GM21786 (cell line): ENCODE measurements around the gene RPL38.
"Not testable (repeated sequence)": the region's sequence is repeated elsewhere in the genome, so short reads cannot be mapped to it uniquely, and the experiment has no call there.

ENCODE experiments used
- ATAC-seq: cut with Tn5 transposase; IDR thresholded peaks from one replicate; pipeline ENCODE4 v1.9.1; 2021; ENCODE audit not compliant: unreplicated experiment

The RPL38 gene

DNA sequence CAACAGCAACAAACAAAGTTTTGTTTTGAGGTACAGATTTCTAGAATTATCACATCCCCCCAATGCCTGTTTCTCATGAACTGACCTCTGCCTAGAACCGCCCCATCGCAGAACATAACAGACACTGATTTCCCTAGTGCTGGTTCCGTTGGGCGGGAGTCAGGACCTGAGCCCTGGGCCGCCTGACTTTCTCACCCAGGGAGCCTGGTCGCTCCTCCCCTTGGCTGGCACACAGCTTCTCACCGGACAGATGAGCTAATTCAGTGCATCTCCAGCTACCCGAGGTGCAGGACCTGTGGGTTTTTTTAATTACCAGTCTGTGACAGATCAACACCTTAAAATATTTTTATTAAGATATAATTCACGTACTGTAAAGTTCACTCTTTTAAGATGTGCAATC, 20.1 kb upstream of the RPL38 start:
- no peak for ATAC-seq

DNA sequence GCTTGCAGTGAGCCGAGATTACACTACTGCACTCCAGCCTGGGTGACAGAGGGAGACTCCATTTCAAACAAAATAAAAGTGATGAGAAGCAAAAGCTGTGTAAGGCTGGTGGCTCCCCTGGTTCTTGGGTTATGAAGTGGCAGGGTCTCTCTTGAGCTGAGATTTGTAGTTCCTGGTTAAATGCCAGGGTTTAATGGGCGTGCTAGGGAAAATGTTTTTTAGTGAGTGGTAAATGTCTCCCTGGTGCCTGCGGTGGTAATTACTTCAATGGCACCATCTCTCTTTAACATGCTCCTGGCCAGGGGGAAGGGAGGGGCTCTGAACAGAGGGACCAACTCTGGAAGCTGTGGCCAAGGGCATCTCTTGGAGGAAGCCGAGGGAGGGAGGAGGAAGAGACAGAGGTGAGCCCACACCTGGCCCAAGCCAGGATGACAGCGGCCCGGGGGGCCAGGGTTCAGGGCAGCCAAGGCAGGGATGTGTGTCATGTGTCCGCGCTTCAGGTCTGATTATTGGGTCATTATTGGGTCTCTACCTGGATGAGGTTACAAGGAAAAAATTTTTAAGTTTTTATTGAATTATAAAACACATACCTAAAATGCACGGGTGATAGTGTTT, 17.8 kb upstream of the RPL38 start:
- ATAC-seq: no peak

DNA sequence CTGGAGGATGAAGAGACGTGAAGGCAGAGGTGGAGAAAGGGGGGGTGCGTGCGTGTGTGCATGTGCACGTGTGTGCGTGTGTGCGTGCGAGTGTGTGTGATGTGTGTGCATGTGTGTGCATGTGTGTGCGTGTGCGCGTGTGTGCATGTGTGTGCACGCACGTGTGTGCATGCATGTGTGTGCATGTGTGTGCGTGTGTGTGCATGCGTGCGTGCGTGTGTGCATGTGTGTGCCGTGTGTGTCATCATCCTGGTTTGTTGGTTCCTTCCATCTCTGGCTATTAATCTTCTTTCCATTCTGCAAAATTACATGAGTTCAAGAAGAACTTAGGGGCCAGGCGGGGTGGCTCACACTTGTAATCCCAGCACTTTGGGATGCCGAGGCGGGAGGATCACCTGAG, 17.0 kb upstream of the RPL38 start:
- no peak for ATAC-seq

DNA sequence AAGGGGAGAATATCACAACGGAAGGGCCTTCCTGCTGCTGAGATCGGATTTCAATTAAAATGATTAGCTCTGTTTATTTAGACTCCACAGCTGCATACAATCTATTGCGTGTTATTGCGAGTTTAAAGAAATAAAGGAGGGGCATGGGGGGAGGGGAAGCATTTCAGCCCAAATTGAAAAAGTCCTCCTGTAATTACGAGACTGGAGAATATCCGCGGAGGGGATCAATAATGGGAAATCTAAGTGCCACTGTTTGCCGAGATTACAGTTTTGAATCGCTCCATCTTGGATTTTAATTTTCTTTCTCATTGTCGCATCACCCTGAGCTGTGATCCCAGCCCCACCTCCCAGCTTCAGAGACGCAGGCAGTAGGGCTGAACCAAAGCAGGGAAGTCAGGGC, 15.7 kb upstream of the RPL38 start:
- ATAC-seq: no peak

DNA sequence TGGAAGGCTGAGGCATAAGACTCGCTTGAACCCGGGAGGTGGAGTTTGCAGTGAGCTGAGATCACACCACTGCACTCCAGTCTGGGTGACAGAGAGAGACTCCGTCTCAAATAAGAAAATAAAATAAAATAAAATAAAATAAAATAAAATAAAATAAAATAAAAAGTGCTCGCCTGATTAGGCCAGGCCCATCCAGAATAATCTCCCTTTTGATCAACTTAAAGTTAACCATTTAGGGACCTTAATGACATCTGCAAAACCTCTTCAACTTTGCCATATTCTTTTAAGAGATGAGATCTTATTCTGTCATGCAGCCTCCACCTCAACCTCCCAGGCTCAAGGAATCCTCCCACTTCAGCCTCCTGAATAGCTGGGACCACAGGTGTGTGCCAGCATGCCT, 14.8 kb upstream of the RPL38 start:
- not testable (repeated sequence) for ATAC-seq

DNA sequence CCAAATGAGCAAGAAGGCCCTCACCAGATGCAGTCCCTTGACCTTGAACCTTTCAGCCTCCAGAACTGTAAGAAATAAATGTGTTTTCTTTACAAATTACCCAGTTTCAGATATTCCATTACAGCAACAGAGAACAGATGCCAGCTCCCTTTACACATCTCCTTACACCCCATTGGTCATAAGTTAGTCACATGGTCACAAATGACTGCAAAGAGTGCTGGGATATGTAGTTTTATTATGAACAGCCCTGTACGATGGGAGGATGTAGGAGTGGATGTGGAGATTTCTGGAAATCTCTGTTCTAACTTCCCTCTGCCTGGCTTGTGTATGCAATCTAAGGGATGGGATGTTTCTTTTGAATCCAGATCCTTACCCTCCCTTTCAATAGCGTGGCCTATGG, 13.3 kb upstream of the RPL38 start:
- peak; percentile 78 for ATAC-seq

DNA sequence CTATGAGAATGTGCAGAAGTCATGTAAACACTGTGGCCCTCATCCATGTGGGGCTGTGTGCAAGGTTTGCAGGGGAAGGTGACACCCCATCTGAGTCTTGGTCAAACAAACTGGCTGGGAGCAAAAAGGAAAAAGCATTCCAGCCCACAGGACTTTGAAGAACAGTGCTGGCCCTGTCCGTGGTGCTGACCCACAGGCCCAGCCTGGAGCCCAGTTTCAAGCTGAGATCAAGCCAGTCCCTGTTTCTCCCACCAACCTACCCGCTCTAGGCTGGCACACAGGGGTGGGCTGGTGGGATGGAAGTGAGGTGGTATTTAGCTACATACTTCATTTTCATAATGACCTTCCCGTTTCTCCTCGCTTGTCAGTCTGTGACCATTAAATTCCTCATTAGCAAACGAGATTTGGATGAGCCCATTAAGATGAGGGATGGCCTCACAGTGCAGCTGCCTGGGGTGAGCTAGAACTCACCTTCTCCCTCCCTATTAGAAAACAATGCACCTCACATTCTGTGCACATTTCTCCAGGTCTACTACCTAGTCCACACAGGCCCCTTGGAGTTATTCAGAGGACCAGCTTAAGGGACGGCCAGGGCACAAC, 12.6 kb upstream of the RPL38 start:
- ATAC-seq: no peak

DNA sequence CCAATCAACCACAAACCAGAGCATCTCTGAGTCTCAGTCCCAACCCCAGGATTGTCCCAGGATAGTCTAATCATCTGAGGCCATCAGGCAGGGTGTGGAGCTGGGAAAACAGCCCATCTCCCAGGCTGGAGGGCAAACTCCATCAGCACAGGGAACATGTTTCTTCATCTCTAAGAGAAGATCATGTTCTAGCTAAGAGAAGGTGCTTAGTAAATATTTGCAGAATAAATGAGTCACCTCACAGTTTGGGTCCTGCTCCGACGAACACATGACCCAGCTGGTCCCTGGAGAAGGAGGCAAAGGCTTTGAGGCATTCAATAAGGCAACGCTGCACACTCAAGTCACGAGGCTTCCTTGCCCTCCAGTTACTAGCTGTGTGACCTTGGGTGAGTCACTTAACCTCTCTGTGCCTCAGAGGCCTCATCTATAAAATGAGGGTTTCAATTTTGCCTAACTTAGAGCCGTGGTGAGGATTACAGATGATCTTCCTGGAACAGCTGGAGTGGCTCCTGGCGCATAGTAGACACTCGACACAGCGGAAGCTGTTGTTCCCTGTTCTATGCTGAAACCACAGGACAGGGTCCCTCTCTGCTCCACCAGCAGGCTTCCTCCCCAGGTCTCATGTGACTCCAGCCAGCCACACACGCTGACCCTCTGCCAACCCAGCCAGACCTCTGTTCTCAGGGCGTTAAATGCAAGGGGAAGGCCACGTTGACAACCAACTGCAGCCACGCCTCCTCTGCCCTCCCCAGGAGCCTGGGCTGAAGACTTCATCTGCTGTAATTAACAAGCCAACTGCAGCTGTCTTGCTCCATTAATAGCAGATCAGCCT, 10.3 kb upstream of the RPL38 start:
- ATAC-seq: no peak

DNA sequence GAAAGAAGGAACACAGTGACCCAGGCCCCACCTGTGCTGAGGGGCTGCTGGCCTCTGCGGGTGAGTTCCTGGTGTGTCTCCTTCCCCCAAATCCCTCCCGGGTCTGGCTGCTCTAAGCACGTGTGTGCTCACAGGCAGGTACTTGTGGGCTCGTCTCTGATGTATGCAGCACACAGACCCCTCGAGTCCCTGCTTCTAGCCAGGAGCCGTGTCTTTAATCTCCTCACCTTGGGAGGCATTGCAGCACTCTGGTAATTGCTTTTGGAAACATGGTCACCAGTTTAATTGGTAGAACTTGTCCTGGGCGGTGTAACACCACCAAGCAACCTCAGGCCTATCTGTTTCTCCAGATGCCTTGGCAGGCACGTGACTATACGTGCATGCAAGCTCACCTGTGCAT, 8.8 kb upstream of the RPL38 start:
- no peak for ATAC-seq

DNA sequence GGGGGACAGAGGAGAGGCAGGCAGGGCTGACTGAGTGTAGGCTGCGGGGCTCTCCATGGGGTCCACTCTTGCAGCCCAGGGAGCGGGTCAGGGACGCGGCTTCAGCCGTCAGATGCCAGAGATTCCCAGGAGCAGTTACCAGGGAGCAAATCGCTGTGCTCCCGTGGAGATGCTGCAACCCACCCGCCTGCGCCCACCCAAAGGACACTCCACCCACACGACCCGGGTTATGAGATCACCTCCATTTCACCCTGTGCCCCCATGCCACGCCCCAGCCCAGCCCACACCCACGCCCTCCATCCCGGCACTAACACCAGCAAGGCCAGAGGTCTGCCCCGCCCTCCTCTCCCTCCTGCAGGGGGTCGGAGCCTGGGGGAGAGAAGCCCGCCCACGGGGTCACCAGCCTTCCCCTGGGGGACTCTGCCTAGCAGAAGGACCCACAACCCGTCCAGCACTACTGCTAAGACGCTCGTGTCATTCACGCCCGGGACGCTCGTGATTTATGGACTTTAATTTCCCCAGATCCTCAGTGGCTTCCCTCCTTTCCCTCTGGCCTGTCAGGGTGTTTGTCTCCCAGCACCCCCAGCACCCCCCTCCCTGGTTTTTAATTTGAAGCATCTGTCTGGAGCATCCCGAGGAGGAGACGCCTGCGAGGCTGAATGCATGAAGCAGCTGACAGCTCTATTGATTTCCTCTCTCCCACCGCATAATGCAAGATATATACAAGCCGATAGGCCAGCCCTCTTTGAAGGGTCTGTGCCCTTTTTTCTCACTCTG, 6.7 kb upstream of the RPL38 start:
- no peak for ATAC-seq

DNA sequence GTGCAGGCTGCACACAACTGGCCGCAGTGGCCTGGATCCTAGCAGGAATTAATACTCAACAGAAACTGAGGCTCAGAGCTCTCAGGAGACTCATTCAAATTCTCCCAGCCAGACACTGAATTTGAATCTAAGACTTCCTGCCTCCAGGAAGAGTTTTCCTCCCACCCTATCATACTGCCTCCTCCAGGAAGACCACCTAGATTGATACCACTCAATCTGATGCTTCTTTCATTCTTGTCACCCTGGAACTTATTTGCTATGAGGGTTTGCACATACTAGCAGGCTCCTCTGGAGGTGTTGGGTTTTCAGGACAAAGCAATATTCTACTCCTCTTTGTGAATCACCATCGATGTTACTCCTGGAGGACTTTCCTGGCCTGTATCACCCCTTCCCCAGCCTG, 5.7 kb upstream of the RPL38 start:
- ATAC-seq: no peak

DNA sequence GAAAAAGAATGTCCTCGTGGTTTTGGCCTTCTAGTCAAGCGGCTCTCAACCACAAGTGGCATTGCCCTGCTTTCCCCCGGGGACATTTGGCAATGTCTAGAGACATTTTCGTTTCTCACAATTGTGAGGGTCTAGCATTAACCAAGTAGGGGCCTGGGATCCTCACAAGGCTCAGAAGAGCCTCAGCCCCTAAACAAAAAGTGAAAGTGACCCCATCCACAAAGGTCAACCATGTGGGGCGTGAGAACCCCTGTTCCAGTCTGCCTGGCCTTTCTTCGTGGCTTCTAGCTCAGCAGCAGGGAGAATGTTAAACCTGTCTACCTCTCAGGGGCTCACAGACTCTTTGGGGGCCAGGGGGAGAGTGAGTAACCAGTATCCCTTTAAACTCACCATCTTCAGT, 4.8 kb upstream of the RPL38 start:
- ATAC-seq: no peak

DNA sequence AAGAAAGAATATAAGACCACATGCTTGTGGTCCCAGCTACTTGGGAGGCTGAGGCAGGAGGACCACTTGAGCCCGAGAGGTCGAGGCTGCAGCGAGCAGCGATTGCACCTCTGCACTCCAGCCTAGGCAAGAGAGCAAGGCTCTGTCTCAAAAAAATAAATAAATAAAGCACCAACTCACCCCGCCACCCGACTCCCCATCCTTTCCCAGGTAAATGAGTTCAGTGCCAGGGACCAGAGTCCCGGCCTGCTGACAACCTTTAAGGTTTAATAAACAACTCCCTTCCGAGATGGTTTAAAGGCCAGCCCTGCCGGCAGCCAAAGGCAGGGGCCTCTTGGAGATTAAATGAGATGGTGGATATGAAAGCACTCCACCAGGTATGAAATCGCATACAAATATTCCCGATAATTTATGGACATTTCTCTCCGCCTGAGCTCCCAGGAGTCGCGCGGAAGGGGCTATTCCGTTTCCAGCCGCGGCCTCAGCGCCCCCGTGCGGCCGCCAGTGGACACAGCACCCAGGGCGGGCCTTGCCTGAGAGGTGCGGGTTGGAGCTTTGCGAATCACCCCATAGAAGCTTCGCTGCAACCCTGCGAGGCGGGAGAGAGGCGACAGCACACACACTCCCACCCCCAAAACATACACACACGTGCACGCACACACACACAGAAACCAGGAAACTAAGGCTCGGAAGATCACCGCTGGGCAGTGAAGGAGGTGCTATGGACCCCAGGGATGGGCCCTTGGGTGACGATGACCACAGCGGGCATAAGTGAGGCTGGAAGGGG, 4.0 kb upstream of the RPL38 start:
- no peak for ATAC-seq

DNA sequence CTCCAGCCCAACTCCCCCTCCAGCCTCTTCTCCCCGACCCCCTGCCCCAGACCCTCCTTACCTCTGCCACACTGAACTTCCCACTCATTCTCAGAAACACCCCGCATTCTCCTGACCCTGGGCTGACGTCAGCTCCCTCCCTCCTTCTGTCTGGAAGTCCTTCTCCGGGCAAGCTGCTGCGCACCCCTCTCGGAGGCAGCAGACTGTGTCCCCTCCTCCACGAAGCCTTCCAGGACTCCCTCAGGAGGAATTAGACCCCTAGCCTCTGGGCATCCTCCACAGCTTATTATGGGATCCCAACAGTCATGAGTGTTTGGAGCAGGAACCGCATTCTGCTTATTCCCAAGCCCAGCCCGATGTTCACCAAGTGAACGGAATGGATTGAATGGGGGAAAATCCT, 3.4 kb upstream of the RPL38 start:
- no peak for ATAC-seq

DNA sequence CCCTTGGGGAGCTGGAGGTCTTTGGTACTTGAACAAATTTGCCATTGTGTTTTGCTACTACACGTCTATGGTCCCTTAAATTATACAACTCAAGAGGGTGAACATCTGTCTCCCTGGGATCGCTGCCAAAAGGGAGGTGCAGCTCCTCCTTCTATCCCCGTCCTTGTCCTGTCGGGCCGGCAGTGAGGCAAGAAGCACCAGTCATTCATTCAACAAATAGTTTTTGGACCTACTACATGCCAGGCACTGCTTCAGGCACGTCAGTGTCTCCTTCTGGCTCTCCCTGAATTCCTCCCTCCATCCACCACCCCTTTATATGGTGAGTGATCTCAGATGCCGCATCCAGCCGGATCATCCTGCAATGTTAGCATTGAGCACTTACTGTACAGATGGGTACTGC, 2.2 kb upstream of the RPL38 start:
- no peak for ATAC-seq

DNA sequence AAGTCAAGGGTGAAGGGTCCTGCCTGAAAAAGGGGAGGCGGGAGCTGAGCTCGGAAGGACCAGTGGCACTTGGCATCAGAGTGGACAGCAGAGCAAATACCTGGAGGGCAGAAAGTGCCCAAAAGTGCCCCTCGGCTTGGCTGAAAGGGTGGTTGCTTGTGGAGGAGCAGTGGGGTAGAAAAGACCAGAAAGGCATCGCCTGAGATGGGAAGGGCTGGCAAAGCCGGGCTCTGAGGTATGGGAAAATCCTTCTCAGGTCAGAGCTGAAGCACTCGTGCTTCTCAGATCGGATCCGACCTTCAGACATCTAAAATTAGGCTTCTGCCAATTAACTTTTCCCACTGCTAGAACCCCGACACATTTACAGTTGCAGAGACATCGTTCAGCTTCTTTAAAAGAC, 1.5 kb upstream of the RPL38 start:
- no peak for ATAC-seq

DNA sequence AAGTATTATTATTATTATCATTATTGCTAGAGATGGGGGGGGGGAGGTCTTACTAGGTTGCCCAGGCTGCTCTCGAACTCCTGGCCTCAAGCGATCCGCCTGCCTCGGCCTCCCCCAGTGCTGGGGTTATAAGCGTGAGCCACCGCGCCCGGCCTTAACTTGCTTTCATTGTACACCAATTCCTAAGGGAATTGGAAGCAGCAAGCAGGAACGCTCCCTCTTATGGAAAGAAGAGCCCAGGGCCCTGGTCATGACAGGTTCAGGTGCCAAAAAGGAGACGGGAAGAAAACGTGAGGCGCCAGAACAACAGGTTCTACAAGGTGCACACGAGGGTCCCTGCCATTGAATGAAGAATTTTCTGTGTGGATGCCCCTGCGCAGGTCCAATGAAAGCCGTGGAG, 540 bp upstream of the RPL38 start:
- no peak for ATAC-seq

DNA sequence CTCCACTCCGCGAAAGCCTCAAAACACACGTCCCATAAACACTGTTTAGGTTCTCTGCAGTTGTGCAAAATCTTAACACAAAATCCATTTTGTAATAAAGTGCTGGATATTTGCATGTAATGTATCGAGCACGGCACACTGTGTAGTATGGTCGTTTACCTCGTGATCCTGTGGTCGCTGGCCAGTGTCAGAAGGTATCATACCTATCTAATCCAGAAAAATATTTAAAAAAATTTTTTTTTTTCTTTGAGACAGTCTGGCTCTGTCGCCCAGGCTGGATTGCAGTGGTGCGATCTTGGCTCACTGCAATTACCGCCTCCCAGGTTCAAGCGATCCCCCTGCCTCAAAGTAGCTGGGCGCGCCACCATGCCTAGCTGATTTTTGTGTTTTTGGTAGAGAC, 996 bp downstream of the RPL38 start:
- no peak for ATAC-seq

DNA sequence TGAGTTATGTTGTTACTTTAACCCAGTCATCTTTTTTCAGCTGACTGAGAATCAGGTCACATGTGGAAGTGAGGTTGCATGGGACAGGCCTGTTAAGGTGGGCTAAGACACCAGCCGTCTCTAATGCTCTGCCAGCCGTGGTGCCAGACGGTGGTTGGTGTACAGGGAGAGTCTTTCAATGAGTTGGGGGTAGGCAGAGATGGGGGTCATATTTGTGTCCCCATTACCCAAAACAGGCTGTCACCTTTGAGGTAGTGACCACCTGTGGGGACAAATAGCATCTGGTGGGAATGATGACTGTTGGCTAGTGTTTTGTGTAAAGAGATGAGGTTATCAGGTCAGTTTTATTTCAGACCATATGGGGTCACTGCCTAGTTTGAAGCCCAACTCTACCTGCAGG, 1.8 kb downstream of the RPL38 start:
- no peak for ATAC-seq

DNA sequence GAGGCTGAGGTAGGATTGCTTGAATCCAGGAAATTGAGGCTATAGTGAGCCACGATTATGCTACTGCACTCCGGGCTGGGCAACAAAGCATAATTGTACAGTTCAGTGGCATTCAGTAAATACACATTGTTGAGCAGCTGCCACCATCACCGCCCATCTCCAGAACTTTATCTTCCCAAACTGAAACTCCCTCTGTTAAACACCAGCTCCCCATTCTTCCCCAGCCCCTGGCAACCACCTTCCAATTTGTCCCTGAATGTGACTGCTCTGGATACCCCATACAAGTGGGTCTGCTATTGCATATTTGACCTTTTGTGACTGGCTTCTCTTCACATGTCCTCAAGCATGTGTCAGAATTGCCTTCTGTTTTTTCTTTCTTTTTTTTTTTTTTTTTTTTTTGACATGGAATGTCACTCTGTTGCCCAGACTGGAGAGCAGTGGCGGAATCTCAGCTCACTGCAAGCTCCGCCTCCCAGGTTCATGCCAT, 2.9 kb downstream of the RPL38 start:
- no peak for ATAC-seq
